CD1c-positive myeloid dendritic cell (primary cell): Measurements from ENCODE around the gene GABARAPL2.
A peak's percentile ranks its signal among the peaks of the same experiment; 100 is the strongest.
"Not testable (repeated sequence)": the region's sequence is repeated elsewhere in the genome, so short reads cannot be mapped to it uniquely, and the experiment has no call there.

ENCODE experiments used
- DNase-seq: peaks from one replicate; pipeline ENCODE4 v3.0.0-alpha.2; 2016; ENCODE audit errors: extremely low spot score

Gene GABARAPL2

DNA sequence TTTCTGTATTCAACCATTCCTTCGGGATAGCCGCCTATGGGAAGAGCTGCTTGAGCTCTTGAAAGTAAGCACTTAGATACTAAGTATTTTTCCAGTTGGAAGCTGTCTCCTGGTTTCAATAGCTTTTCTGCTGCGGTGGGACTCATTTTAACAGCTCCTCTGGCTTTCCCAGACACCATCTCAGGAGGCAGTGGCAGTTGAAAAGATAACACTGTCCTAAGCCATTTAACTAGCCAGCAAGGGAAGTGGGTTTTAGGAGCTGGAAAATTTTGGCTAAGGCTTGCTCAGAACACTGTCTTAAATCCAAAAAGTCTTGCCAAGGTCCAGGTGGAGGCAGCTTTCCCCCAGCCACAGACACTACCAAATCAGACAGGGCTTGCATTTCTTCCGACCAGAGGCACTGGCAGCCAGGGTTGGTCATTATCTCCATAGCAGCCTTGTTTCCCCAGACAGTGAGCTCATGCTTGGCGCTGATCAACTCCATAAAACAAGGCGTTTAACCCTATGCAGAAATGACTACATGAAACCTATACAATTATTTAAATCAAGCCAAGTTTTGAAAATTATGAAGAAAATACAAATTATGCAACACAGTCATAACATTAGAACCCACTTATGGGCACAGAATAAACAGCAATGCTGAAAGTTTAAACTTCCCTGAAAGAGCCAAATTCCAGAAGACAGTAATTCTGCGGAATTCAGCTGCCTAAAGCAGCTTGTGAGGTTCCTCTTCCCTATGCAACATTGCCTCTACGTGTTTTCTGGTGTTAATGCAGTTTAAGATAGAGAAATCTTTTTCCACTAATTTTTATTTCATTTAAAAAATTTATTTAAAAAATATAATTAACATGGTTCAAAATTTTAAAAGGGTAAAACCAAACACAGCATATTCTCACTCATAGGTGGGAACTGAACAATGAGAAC, 25.0 kb downstream of the GABARAPL2 start:
- DNase-seq, result peak; percentile 22

DNA sequence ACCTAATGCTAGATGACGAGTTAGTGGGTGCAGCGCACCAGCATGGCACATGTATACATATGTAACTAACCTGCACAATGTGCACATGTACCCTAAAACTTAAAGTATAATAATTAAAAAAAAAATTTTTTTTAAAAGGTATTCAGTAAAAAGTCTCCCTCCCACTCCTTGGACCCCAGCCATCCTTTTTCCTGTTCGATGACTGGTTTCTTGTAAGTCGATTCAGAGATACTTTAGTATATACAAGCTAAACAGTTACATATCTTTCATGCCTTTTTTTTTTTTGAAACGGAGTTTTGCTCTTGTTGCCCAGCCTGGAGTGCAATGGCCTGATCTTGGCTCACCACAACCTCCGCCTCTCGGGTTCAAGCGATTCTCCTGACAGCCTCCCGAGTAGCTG, 25.7 kb downstream of the GABARAPL2 start:
- DNase-seq, result not testable (repeated sequence)

DNA sequence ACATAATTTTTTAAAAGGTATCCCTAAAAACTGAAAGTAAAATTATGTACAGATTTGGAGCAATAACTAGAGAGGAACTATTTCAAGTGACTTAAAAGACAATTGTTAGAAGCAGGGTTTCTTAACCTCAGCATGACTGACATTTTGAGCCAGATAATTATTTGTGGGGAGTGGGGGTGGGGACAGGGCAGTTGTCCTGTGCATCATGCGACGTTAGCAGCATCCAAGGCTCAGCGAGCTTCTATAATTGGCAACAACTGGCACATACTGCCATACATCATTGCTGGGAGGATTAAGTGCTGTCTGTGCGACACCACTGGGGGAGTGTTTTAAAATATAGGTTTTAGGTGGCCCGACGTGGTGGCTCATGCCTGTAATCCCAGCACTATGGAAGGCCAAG, 27.1 kb downstream of the GABARAPL2 start:
- no peak for DNase-seq

DNA sequence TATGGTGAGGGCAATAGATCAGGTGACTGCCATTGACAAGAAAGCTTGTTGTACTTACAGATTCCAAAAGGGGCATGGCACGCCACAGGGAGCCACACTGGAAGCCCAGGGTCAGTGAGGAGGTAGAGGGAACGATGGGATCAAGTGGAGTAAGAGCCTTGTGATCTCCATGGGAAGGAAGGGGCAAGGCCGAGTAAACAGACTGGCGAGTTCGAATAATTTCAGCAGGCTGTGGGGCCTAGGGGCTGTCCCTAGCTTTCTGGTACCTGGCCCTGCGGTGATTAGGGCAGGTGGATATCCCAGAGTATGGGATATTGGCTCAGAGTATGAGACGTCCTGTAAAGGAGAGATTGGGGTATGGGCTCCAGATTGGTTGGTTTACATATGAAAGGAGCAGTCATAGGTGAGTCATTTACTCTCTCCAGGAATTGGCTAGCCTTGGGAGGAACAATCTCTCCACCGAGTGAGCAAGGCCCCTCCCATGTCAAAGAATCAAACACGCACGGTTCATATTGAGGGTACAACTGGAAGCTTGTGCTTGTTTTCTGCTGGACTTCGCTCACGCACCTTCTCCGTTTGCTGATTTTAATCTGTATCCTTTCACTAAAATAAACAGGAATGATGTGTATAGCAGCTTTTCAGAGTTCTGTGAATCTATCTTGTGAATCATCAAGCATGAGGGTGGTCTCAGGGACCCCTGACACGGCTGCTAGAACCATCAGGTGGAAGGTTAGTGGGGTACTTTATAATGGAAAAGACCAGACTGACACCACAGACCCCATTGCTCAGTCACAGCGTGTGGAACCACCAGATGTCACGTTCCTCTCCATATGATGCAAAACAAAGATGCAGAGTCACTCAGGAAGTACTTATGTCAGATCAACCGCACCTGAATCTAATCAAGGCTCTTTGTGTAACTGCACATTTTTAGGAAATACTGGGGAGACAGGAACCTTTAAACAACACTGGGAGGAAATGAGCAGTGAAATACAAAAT, 27.9 kb downstream of the GABARAPL2 start:
- no peak for DNase-seq

DNA sequence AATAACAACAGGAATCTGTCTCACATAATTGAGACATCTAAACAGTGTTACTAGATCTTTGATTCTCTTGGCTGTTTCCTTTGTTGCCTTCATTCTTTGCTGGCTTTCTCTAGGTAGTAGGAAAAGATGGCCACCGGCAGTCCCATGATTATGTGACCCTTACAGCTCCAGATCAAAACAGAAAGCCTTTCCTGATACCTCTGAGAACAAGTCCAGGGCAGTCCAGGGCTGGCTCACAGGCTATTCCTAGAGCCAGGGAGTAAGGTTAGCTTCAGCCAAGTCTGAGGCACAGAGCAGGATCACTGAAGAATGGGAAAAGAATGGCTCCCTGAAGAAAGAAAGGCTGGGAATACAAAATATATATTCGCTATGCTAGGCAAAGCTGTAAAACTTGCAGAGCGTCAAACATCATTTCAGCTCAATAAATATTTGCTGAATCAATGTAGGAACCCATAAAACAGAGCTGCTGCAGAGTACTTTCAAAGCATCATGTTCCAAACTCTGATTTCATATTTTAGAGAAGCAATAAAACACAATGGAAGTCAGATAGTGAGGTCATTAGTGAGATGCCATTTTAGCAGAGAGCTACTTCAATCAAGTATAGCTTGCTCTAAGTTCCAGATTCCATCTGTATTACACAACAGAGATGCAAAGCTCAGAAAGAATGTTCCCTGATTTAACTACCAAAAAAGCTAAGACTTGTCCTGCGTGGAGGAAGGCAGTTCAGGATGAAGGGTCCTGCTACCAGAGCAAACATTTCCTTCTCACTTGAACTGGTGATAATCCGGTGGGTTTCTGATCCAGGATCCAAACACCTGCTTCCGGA, 33.5 kb downstream of the GABARAPL2 start:
- DNase-seq, result no peak

DNA sequence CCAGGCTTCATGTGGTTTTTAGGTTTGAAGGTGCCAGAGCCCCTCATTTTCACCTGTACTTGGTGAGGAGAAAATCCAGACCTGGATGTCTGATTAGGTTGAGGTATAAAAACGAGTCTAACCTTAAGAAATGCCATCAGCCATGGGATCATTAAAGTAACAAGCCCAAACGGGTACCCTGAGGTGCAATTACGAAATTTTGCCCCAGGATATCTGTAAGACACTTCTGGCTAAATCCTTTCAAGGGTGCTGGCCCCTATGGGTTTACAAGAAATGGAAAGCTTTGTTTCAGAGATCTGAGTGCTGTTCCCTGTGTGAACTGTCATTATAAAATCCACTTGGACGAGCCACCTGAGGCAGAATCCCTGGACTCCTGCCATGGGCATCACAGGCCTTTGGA, 37.1 kb downstream of the GABARAPL2 start:
- DNase-seq, result no peak

DNA sequence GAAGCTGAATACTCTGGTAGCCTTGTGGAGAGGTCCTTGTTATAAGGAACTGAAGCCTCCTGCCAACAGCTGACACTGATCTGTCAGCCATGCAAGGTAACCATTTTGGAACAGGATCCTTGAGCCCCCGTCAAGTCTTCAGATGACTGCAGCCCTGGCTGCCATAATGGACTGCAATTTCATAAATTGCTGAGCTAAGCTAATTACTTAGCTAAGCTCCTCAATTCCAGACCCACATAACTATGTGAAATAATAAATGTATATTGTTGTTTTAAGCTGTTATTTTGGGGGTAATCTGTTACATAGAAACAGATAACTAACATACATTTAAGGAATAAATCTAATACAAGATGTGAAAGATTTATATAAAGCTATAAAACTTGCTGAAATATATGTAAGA, 40.3 kb downstream of the GABARAPL2 start:
- DNase-seq, result no peak

DNA sequence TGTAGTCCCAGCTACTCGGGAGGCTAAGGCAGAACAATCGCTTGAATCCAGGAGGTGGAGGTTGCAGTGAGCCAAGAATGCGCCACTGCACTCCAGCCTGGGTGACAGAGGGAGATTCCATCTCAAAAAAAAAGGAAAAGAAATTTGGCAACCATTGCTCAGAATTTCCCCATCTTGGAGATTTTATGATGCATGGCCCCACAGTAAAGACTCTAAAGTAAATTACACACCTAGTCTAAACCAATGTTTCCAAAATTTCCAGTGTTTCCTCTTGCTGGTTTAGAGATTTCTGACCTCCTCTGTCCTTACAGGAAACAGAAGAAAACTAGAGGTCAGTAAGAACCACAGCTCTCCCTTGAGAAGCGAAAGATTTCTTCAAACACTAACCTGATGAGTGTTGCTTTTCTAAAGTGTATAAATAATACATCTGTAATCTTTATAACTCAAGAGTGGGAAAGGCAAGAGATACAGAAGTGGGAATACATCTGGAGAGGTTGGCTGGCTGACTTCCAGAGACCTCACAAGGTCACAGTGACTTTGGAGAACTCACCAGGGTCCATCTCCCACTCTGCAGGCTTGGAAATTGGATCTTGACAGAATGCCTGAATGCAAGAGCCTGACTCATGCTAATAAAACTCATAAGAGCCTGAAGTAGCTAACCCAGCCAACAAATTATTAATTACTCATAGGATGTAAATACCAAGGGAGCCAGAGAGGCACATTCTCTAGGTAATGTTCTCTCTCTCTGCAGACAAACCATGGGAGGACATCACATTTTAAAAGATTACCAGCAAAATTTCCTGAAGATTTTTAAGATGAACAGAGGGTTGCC, 48.1 kb downstream of the GABARAPL2 start:
- DNase-seq, result no peak

DNA sequence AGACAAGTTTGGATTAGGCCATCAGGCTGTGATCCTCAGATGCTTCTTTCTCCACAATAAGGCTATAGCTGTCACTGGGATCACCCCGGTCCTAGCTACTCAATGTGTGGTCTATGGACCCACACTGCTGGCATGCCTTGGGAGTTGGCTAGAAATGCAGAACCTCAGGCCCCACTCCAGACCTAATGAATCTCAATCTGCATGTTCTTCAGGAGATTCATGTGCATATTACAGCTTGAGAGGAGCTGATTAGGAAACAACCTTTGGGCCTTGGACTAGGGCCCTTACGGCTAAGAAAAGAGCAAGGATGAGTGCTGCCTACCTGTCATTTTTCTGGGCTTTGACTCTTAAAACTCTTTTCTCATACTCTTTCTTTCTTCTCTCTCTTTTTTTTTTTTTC, 49.4 kb downstream of the GABARAPL2 start:
- no peak for DNase-seq

DNA sequence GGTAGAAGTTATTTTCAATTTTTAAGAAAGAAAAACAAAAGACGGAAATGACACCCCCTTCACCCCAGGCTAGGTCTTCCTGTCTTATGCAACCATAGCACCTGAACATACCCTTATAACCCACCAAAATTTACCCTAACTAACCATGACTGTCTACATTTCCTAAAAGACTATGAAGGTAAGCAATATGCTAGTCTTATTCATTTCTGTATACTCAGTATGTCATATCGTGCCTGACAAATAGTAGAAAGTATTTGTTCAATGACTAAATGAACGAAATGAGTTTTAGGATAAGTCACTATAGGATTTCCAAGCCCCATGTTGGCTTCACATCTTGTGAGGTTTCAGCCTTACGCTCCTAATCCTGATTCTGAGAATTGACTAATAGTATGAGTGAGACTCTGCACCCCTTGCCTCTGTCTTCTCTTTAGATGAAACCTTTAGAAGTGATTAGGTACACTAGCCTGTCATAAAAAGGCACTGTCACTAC, 50.4 kb downstream of the GABARAPL2 start:
- DNase-seq, result no peak

DNA sequence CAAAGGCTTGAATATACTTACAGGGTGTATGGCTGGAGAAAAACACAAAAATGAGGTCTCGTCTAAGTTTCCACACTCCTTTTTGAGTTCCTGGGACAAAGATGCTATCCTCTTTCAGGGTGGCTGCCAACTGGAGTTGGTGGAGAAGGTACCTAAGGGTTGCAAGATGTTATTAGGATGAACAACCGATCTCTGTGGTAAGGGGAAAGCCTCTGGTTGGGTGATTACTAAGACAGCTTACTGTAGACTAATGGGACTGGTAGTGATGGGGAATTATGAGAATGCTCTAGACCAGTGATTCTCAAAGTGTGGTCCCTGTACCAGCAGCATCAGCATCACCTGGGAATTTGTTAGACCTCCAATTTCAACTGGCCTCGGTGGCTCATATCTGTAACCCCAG, 50.9 kb downstream of the GABARAPL2 start:
- DNase-seq, result no peak

DNA sequence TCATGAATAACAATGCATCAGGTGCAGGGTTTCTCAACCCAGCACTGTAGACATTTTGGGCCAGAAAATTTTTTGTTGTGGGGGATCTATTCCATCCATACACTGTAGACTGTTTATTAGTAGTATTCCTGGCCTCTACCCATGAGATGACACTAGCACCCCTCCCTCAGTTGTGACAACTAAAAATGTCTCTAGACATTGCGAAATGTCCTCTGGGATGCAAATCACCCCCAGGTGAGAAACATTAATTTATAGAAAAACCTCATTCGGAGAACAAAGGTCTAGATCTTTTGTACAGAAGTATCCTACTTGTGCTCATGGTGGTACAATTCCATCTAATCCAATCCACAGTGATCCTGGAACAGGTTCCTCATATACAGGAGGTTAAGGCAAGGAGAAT, 52.6 kb downstream of the GABARAPL2 start:
- DNase-seq, result no peak

DNA sequence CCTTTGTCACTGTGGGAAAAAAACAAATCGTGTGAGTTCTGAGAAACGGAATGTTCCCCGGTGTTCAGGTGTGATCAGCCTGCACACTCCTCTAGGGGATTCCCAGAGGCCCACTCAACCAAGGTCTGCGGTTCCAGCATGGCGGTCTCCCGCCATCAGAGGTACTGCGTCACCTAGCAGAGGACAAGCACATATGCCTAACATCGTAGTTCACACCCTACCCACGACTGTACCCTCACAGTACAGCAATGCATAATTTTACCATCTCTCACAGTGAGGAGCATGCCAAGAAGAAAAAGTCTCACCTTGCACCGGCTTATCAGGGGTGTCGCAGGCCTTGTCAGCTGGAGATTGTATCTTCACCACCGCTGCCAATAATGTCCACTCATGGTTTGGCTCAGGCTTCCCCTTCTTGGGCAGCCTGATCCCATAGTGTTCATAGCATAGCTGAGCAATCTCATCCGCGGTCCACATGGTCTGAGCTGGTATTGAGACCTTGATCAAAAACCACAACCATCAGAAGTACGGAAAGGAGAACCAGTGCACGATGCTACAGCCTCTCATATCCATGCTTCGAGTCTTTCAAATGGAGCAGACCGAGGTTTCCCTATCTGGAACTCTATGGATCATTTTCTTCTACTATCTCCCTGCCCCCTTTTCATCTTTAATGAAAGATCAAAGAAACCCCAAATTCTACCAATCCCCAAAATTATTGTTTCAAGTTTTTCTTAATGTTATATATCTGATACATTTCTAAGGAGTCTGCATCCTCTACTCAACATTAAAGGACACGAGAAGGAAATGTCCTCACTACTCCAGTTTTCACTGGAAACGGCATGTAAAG, 54.4 kb downstream of the GABARAPL2 start:
- DNase-seq, result peak; percentile 8

DNA sequence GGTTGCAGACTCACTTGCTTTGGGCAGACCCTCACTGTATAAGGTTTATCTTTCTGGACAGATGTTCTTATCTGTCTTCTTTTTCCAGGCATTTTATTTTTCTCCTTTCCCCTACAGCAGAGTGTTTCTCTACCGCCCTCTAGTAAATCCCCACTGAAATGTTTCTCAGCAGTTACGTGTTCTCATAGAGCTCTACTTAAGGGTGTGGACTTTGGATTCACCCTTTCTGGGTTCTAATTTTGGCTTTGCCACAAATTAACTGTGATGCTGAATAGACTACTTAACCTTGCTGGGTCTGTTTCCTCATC, 54.9 kb downstream of the GABARAPL2 start:
- DNase-seq, result no peak

DNA sequence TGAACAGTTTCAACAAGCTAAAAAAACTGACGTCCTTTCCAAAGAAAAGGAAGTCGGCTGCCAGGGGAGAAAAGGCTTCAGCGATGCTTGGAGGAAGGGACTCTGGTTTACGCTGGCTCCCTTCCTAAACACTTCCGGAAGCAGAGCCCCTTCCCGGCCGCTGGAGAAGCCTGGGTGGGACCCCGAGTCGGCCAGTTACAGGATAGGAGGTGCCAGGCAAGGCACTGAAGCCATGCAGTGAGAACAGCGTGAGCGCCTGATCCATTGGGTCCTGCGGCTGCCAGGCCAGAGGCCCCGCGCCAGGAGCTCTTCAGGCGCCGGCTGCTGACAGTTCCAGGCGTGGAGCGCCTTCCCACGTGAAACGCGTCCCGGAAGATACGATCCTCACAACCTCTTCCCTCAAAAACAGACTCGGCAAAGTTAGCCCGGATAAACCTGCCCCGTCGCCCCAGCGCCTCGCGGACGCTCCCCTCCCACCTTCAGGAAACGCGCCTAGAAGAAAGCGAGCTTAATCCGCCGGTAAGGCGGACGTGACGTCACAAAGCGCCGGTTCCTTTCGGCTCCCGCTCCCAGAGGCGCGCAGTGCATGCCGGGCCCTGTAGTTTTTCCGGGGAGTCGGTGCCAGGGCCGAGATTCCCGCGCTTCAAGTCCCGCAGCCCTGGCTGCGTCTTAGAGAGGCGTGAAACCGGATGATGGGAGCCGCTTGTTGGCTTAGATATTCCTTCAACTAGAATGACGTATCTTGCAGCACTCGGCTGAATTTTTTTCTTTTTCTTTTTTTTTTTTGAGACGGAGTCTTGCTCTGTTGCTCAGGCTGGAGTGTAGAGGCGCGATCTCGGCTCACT, 56.8 kb downstream of the GABARAPL2 start, which contains the start of gene ADAT1:
Gene ADAT1 (minus strand): TSS at position 521 of the 845 bp plus-strand sequence. CDS start 2,482 bp downstream, outside the sequence.
- peak; percentile 99 for DNase-seq

DNA sequence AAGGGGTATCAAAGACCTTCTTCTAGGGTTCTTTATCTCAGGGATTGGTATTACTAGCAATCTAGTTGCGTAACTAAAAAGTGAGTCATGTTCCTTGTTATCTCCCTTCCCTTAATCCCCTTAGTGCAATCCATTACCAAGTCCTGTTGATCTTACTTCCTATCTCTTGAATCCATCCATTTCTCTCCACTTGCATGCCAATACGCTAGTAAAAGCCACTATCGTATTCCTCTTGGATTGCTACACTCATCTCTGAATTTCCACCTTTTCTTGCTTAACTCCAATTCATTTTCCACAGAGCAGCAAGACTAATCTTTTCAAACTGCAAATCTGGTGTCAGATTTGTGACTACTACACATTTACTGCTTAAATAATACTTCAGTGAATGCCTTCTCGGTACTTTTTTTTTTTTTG, 58.7 kb downstream of the GABARAPL2 start:
- no peak for DNase-seq

DNA sequence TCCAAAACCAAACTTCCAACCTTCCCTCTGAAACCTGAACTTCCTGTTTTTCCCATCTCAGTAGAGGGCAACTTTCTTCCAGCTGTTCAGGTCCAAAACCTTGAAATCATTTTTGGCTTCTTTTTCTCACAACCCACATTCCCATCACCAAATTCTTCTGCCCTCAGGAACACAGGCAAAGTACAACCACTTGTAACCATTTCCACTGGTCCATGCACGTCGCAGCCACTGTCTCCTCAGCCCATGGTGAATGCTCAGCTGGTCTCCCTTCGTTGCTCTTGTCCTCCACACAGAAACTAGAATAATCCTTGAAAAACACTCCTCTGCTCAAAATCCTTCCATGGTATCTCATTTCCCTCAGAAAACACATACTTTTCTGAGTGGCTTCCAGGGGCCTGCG, 60.6 kb downstream of the GABARAPL2 start:
- no peak for DNase-seq
